Measurements from ENCODE around the gene PRKCE. TPM values are rescaled to one million over a fixed set of nuclear protein-coding genes. Genes with fewer than 3 reads are reported as not detected.

PRKCE gene
- total and polyA plus RNA-seq, 2 donors (not counting 3 experiments of a cell fraction or from before 2014, with no cell fraction given): 27.9 to 33.9 TPM

DNA sequence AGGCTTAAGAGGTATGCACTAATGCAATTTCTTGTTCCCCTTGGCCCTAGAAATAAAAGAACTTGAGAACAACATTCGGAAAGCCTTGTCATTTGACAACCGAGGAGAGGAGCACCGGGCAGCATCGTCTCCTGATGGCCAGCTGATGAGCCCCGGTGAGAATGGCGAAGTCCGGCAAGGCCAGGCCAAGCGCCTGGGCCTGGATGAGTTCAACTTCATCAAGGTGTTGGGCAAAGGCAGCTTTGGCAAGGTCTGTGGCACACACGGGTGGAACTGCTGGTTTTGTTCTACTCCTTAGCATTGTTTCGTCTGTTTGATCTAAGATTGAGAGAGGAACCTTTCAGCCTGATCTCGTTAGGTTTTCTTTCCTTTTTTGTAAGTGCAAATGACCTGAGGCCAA, 355.9 kb downstream of the PRKCE start:
- no peak overlapping the region for H3K4me3 ChIP-seq (replicated peaks in 1 of 3; ENCODE audit: insufficient read depth in 1 of 3, low read depth in 1 of 3, low read length in 3 of 3)

More for the DNA sequence above, 355.9 kb downstream of the PRKCE start:
- Histone ChIP-seq H3K27me3 (ENCODE audit: control insufficient read depth in 2 of 2, insufficient read depth in 2 of 2, low read length in 2 of 2) (no peaks in the 10 kb centered on the region), H3K27ac (ENCODE audit: insufficient read depth, low read depth, low read length) (no peak overlapping the region), H2AFZ (ENCODE audit: low read depth, low read length) (no peak overlapping the region), H3K9ac (replicated peaks; ENCODE audit: extremely low read depth, insufficient read depth, low read length) (no peak overlapping the region), H3K9me1 (replicated peaks; ENCODE audit: control insufficient read depth, extremely low read depth, insufficient read depth, low read length) (no peaks in the 10 kb centered on the region), H3K36me3 (ENCODE audit: control insufficient read depth in 2 of 2, extremely low read depth in 1 of 2, insufficient read depth in 2 of 2, low read length in 2 of 2) (no peaks in the 10 kb centered on the region), H4K20me1 (replicated peaks; ENCODE audit: control insufficient read depth, extremely low read depth, insufficient read depth, low read length) (no peaks in the 10 kb centered on the region), H3K4me2 (ENCODE audit: insufficient read depth, low read length) (no peak overlapping the region), H3K79me2 (ENCODE audit: control insufficient read depth, insufficient read depth, low read length) (no peaks in the 10 kb centered on the region), H3K9me3 (replicated peaks; ENCODE audit: control insufficient read depth, insufficient read depth, low read length) (no peaks in the 10 kb centered on the region), H3K4me1 (ENCODE audit: control insufficient read depth, extremely low read depth, insufficient read depth, low read length) (no peaks in the 10 kb centered on the region)
- DNase-seq (ENCODE audit: low read depth, low spot score) (no peak), FAIRE-seq (no peak)
- intact Hi-C loops (cut with micrococcal nuclease) (no loop called here), dilution Hi-C loops (cut with MboI; ENCODE audit: extremely low pct_ligation_motif_present, low sequenced_read_pairs) (no loop called here)
- BruUV-seq (replicated peaks): no TSS peak
- ChIA-PET POLR2A (no interaction called here), CTCF (interaction anchor here (1.5 kb wide), 1 partner anchor 287 kb away, joined by 3 read pairs; no protein-coding TSS in a partner anchor)
- TF ChIP-seq POLR2A (IDR thresholded peaks at IDR 0.05; ENCODE audit: low read depth, low read length): no peak
- no peak for TF ChIP-seq EZH2 (IDR thresholded peaks at IDR 0.05; ENCODE audit: borderline replicate concordance, low read depth, low read length, severe bottlenecking)
- TF ChIP-seq POLR2AphosphoS5 (IDR thresholded peaks at IDR 0.05; ENCODE audit: insufficient read depth, low read depth, low read length): no peak
- TF ChIP-seq, protein P1, sequence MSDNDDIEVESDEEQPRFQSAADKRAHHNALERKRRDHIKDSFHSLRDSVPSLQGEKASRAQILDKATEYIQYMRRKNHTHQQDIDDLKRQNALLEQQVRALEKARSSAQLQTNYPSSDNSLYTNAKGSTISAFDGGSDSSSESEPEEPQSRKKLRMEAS (IDR thresholded peaks at IDR 0.05; ENCODE audit: insufficient read depth, insufficient read length): no peak
- no peak for TF ChIP-seq FOS (IDR thresholded peaks at IDR 0.05; ENCODE audit: borderline replicate concordance, insufficient read depth, low read length)
- TF ChIP-seq, protein P2, sequence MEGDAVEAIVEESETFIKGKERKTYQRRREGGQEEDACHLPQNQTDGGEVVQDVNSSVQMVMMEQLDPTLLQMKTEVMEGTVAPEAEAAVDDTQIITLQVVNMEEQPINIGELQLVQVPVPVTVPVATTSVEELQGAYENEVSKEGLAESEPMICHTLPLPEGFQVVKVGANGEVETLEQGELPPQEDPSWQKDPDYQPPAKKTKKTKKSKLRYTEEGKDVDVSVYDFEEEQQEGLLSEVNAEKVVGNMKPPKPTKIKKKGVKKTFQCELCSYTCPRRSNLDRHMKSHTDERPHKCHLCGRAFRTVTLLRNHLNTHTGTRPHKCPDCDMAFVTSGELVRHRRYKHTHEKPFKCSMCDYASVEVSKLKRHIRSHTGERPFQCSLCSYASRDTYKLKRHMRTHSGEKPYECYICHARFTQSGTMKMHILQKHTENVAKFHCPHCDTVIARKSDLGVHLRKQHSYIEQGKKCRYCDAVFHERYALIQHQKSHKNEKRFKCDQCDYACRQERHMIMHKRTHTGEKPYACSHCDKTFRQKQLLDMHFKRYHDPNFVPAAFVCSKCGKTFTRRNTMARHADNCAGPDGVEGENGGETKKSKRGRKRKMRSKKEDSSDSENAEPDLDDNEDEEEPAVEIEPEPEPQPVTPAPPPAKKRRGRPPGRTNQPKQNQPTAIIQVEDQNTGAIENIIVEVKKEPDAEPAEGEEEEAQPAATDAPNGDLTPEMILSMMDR (IDR thresholded peaks at IDR 0.05; ENCODE audit: extremely low read depth in 1 of 2, insufficient read depth in 1 of 2, low read depth in 1 of 2, low read length in 2 of 2): no peak
- TF ChIP-seq MYC (IDR thresholded peaks at IDR 0.05; ENCODE audit: low read depth, low read length): no peak
- no peak for TF ChIP-seq GATA2 (IDR thresholded peaks at IDR 0.05; ENCODE audit: insufficient read depth, insufficient read length, low read depth, low read length)
- TF ChIP-seq JUN (IDR thresholded peaks at IDR 0.05; ENCODE audit: borderline replicate concordance, insufficient read depth, insufficient read length, low read depth): no peak
